Naive thymus-derived CD8-positive, alpha-beta T cell (primary cell): ENCODE results near the gene SH2D3A. TPM values are rescaled to one million over a fixed set of nuclear protein-coding genes. Genes with fewer than 3 reads are reported as not detected.

Experiments
- ATAC-seq, 2 donors: fragments of 150-1000 bp; cut with Tn5 transposase in 1 of 2; sonication (Bioruptor Pico), chemical (Tn5 transposase) in 1 of 2; 1 replicate in 1 of 2; 2 replicates in 1 of 2; pipeline ENCODE4 v1.10.0; 2021; ENCODE audit warnings: mild to moderate bottlenecking in 2 of 2, moderate library complexity in 2 of 2
- POLR2A ChIA-PET: fragments of 350-600 bp; sonication (Branson Sonifier 250); formaldehyde crosslinking; loops from one replicate; lab custom pipeline; 2021; ENCODE audit warnings: antibody characterized with exemption; lab: Charles Lee
- DNase-seq, 10 donors: peaks; one replicate each; pipeline versions ENCODE4 v3.0.0 to v3.0.0-alpha.2; 2020 to 2022
- H3K27ac Mint-ChIP-seq, 10 donors: one replicate each; pipeline ENCODE4 v1.8.0; 2020 to 2022; ENCODE audit warnings: mild to moderate bottlenecking in 10 of 10, mixed read lengths in 10 of 10, moderate library complexity in 4 of 10, inconsistent platforms in 1 of 10
- H3K27me3 Mint-ChIP-seq, 5 donors: one replicate each; pipeline ENCODE4 v1.8.0; 2021 to 2022; ENCODE audit warnings: mixed read lengths in 5 of 5
- H3K36me3 Mint-ChIP-seq, 3 donors: one replicate each; pipeline ENCODE4 v1.8.0; 2020 to 2022; ENCODE audit warnings: mixed read lengths in 3 of 3, mild to moderate bottlenecking in 2 of 3, inconsistent platforms in 1 of 3
- H3K4me1 Mint-ChIP-seq, 4 donors: one replicate each; pipeline ENCODE4 v1.8.0; 2021 to 2022; ENCODE audit warnings: mixed read lengths in 4 of 4
- H3K4me3 Mint-ChIP-seq, 10 donors: one replicate each; pipeline ENCODE4 v1.8.0; 2020 to 2022; ENCODE audit warnings: mild to moderate bottlenecking in 10 of 10, mixed read lengths in 10 of 10, moderate library complexity in 6 of 10, inconsistent platforms in 1 of 10
- H3K9me3 Mint-ChIP-seq, 9 donors: one replicate each; pipeline ENCODE4 v1.8.0; 2020 to 2022; ENCODE audit warnings: mixed read lengths in 9 of 9, mild to moderate bottlenecking in 3 of 9, inconsistent platforms in 1 of 9, moderate library complexity in 1 of 9
- polyA plus RNA-seq, 3 donors: library from polyadenylated mRNA; unstranded; fragments of 300-500 nt; fragmentation: Illumina TruSeq; gene quantifications; one replicate each; pipeline ENCODE4 v1.2.3, GENCODE V29; 2021
- total RNA-seq, 8 experiments: library from RNA in 2 of 8; stranded (reverse) in 2 of 8; gene quantifications; one replicate each; pipeline ENCODE4 v1.2.3 and lab custom pipeline; 2021 to 2026

SH2D3A gene
- total and polyA plus RNA-seq, 5 experiments from 2014 or later, result 23.0 to 47.3 (median 45.8) TPM

DNA sequence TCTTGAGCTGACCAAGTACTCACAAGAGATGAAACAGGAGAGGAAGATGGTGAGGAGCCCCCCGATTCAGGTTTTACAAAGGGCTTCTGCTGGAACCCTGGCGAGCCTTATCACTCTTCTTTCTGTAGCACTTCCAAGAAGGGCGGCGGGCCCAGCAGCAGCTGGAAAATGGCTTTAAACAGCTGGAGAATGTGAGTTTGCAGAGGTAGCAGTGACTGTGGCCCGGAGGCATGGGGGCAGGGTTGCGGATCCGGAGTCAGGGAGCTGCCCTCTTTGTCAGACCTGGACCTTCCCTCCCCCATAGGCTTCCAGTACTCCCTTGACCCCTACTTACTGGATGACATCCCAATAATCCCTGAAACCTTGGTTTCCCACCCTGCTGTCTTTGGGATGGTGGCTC is 24.2 kb downstream of the SH2D3A start:
- Mint-ChIP-seq H3K4me1 (peaks cover 11 to 29% (median 26%) of the 10 kb centered on the region in 4 donors), H3K27me3 (no peaks in the 10 kb centered on the region), H3K36me3 (peaks cover 0 to 22% (median 12%) of the 10 kb centered on the region in 3 donors), H3K27ac (peak overlapping the region in 2 of 10 donors; percentile 11 to 75), H3K4me3 (peak overlapping the region in 1 of 10 donors; percentile 2), H3K9me3 (no peaks in the 10 kb centered on the region)
- ATAC-seq, result no peak
- DNase-seq, result no peak
- POLR2A ChIA-PET, result no interaction called here

DNA sequence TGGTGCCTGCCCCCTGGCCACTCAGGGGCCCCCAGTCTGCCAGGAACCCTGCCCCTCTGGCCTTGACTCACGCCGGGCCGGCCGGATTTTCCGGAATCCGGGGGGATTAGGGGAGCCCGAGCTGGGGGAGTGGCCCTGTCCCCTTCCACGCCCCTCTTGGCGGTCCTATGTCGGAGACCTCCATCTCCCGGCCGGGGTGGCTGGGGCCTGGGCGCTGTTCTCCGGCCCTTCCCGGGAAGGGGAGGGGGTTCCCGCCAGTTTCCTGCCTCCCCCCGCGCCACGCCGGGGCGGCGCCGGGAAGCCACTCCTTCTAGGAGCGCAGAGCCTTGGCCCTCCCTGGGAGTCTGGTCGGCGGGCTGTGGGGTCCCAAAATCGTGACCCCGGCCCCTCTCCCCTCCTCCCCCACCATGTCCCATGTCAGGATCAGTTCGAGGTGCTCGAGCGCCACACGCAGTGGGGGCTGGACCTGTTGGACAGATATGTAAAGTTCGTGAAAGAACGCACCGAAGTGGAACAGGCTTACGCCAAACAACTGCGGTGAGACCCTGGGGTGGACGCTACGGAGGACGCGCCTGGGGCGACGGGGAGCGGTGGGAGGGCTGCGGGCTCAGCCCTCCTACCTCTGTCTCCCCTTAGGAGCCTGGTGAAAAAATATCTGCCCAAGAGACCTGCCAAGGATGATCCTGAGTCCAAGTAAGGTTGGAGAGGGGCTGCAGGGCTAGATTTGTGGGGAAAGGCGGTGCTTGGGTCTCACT is 26.5 kb downstream of the SH2D3A start:
- no peaks in the 10 kb centered on the region for H3K9me3 Mint-ChIP-seq
- H3K27me3 Mint-ChIP-seq, result no peaks in the 10 kb centered on the region
- peak overlapping the region in 6 of 10 donors; percentile 8 to 86 (median 66) for H3K27ac Mint-ChIP-seq
- H3K36me3 Mint-ChIP-seq, result peaks cover 0 to 6% (median 2%) of the 10 kb centered on the region in 3 donors
- ATAC-seq (no peak), DNase-seq (peak in 1 of 10 donors; percentile 23)
- H3K4me3 Mint-ChIP-seq, result peak overlapping the region; percentile 64 to 95 (median 79)
- POLR2A ChIA-PET, result interaction anchor here (0.8 to 5.7 kb wide), 6 partner anchors 10 to 123 kb away, joined by 3 to 81 read pairs (median 4); partner anchors contain the start of genes SH2D3A and VAV1
- H3K4me1 Mint-ChIP-seq, result peaks cover 19 to 48% (median 42%) of the 10 kb centered on the region in 4 donors

DNA sequence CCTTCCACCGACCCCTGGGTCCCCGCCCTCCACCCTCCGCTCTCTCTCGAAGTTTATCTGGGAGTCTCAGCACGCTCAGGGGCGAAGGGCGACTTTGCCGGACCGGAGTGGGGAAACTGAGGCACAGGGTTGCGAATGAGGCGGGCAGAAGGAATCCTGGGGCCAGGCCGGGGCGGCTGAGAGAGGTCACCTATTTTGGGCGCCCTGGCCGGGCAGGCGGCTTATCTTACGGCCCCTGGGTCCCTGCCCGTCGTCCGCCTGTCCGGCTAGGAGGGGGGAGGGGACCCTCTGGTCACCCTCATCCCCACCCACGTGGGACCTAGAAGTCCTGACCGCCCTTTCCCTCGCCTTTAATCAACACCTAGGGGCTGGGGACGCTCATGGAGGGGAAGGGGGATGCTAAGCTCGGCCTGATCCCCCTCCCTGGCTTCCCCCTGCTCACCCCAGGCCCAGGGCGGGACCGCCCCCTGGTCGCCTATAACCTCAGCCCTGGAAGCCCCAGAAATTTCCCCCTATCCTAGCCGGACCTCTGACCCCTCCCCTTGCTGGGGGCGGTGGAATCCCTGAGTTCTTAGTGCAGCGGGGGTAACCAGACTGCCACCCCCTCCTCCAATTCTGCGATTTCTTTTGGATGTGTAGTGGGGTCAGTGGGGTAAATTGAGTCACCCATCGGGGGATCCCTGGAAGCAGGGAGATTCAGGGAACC is 27.2 kb downstream of the SH2D3A start:
- no peaks in the 10 kb centered on the region for H3K36me3 Mint-ChIP-seq
- H3K27ac Mint-ChIP-seq, result peak overlapping the region in 4 of 10 donors; percentile 15 to 53 (median 42)
- peak overlapping the region; percentile 42 to 95 (median 78) for H3K4me3 Mint-ChIP-seq
- no peaks in the 10 kb centered on the region for H3K27me3 Mint-ChIP-seq
- no peaks in the 10 kb centered on the region for H3K9me3 Mint-ChIP-seq
- ATAC-seq, result no peak
- POLR2A ChIA-PET, result interaction anchor here (0.6 to 5.7 kb wide), 5 partner anchors 14 to 123 kb away, joined by 3 to 81 read pairs (median 5); partner anchors contain the start of gene VAV1
- peaks cover 19 to 48% (median 44%) of the 10 kb centered on the region in 4 donors for H3K4me1 Mint-ChIP-seq
- no peak for DNase-seq

DNA sequence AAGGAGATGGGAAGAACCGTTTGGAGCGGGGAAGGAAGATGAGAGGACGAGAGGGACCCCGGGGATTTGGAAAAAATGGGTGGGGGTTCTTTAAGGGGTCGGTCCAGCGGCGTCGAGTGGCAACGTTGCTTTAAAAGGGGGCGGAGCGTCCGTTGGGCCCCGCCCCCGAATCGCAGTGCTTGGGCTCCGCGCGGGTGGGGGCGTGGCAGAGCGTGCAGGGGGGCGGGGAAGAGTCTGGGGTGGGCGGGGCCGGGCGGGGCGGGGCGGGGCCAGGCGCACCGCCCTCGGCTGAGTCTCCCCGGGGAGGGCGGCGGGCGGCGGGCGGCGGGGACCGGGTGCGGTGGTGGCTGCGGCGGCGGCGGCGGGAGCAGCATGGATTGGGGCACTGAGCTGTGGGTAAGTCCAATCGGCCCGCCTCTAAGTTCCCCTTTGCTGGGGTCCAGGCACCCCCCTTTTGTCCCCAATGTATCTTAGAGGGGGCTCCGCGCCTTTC is 27.8 kb downstream of the SH2D3A start, which contains the start of gene TRIP10:
TSS of gene TRIP10 (plus strand) at position 291 of the 493 bp plus-strand sequence. CDS start at position 373, 82 bp downstream.
- Mint-ChIP-seq H3K36me3 (peaks cover 0 to 2% (median 0%) of the 10 kb centered on the region in 3 donors), H3K4me1 (peaks cover 19 to 48% (median 44%) of the 10 kb centered on the region in 4 donors), H3K4me3 (peak within 1 kb of the TSS; percentile 89 to 100 (median 95)), H3K9me3 (no peaks in the 10 kb centered on the region), H3K27me3 (no peaks in the 10 kb centered on the region), H3K27ac (peak within 1 kb of the TSS; percentile 93 to 99 (median 97))
- DNase-seq, result peak; percentile 63 to 91 (median 80)
- ATAC-seq, result peak in 1 of 2 donors; percentile 18
- POLR2A ChIA-PET, result interaction anchor here (0.6 to 5.7 kb wide), 8 partner anchors 15 to 151 kb away, joined by 3 to 81 read pairs (median 10); partner anchors contain the start of gene VAV1

DNA sequence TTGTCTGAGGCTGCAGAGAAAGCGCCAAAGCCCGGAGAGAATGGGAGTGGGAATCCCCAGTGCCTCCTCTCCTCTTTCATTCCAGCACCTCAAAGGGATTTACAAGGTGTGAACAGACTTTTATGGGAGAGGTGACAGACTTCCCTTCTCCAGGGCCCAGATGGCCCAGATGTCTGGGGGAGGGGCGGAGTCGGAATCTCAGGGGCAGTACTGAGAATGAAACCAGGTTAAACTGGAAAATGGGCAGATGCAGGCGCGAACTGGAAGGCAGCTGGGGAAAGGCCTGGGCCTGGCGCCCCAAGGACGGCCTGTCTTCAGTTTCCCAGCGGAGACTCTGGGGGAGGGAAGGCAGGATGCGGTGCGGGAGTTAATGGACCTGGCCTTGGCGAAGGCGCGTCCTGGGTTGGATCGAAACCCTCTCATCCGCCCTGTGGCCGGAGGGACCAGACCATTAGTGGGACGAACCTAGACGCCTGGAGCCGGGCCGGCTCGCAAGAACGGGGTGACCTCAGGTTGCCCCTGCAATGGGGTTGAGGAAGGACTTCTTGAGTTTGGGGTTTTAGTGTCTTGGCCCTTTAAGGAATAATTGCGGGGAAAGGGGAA is 28.3 kb downstream of the SH2D3A start:
- peaks cover 0 to 3% (median 0%) of the 10 kb centered on the region in 3 donors for H3K36me3 Mint-ChIP-seq
- H3K9me3 Mint-ChIP-seq, result no peaks in the 10 kb centered on the region
- H3K4me3 Mint-ChIP-seq, result peak overlapping the region; percentile 89 to 100 (median 95)
- DNase-seq (peak in 2 of 10 donors; percentile 16 to 41), ATAC-seq (no peak)
- H3K27me3 Mint-ChIP-seq, result no peaks in the 10 kb centered on the region
- POLR2A ChIA-PET, result interaction anchor here (0.7 to 5.7 kb wide), 13 partner anchors 9 to 152 kb away, joined by 3 to 81 read pairs (median 7); partner anchors contain the start of genes SH2D3A and VAV1
- peak overlapping the region; percentile 93 to 99 (median 97) for H3K27ac Mint-ChIP-seq
- H3K4me1 Mint-ChIP-seq, result peaks cover 19 to 48% (median 44%) of the 10 kb centered on the region in 4 donors

DNA sequence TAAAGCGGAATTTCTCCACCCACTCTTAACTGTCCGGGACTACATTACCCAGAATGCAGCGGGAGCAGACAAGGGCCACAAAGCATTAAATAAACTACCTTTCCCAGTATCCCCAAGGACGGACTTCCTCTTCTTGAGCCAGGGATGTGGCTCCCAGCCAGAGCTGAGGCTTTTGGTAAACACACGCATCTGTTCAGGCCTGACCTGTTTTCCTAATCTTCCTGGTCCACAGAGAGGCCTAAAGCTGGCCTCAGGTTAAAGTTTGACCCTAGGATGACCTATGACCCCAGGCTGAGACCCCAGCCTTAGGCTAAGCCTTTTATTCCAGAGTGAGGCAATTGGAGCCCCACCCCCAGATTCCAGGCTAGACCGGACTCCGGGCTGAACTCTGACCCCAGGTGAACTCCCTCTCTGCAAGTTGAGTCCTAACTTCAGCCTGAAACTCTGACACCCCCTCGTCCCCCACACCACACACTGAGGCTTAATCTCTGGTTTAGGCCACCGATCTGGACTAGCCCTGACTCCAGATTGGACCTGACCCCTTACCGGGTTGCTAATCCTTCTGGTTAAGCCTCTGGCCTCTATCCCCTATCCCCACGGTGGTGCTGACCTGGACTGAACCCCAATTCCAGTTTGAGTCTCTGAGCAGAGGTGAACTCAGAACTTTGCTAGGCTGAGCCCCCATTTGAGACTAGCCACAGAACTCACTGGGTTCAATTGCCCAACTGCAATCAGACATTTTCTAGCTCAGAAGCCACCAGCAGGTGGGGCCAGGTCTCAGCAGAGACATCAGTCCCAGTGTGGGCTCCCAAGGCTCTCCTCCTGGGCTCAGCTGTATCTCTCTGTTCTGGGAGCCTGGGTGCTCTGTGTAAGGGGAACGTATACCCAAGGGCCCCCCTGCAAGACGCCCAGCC is 29.1 kb downstream of the SH2D3A start:
- peak in 1 of 2 donors; percentile 9 for ATAC-seq
- Mint-ChIP-seq H3K4me3 (peak overlapping the region; percentile 89 to 100 (median 95)), H3K36me3 (peaks cover 0 to 3% (median 0%) of the 10 kb centered on the region in 3 donors), H3K27me3 (no peaks in the 10 kb centered on the region), H3K4me1 (peaks cover 19 to 48% (median 44%) of the 10 kb centered on the region in 4 donors), H3K27ac (peak overlapping the region; percentile 93 to 99 (median 97)), H3K9me3 (no peaks in the 10 kb centered on the region)
- POLR2A ChIA-PET, result interaction anchor here (0.5 to 5.7 kb wide), 24 partner anchors 9 to 452 kb away, joined by 3 to 81 read pairs (median 5); partner anchors contain the start of genes CLPP, DENND1C, SH2D3A and VAV1
- DNase-seq, result peak; percentile 51 to 87 (median 68)

DNA sequence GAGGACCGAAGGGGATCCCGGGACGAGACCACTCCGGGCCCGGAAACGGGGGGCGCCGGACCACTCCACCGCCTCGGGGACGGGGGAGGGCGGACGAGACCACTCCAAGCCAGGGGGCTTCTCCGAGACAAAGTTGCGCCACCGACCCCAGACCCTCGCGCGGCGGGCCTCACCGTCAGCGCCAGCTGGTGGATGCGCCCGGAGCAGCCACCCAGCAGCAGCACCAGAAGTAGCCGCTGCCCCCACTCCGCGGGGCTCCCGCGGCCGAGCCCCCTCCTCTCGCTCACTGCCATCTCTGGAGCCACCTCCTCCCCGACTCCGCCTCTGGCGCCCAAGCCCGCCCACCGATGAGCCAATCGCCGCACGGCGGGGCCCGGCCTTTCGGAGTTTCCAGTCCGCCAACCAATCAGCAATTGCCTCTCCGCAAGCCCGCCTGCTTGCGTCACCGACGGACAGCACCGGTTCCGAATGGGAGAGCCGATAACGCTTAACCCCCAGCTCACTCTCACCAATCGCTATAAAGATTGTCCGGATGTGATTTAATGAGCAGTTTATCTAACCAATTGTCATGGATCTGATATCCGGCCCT is 29.9 kb downstream of the SH2D3A start, which contains the start of gene GPR108:
TSS of gene GPR108 (minus strand) at position 297 of the 589 bp plus-strand sequence. CDS start at position 293, 4 bp downstream.
- H3K9me3 Mint-ChIP-seq, result no peaks in the 10 kb centered on the region

DNA sequence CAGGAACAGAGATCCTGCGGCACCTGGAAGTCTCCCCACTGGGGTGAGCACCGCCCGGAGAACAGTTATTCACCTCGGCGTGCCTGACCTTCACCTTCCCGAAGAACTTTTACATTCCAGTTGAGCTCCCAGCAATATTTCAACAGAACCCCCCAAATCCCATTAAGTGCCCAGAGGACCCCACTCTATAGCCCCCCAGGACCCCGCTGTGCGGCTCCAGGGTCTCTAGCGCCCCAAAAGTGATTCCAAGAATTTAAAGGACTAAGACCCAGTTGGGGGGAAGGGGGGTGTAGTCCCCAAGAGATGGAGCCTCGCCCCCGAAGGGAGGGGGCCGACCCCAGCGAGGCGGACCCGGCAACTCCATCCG is 30.3 kb downstream of the SH2D3A start:
- peak overlapping the region; percentile 93 to 99 (median 97) for H3K27ac Mint-ChIP-seq
- H3K9me3 Mint-ChIP-seq, result no peaks in the 10 kb centered on the region
- DNase-seq (no peak), ATAC-seq (peak in 1 of 2 donors; percentile 0)
- peaks cover 19 to 48% (median 44%) of the 10 kb centered on the region in 4 donors for H3K4me1 Mint-ChIP-seq
- POLR2A ChIA-PET, result interaction anchor here (0.6 to 5.7 kb wide), 10 partner anchors 11 to 947 kb away, joined by 3 to 81 read pairs (median 6); partner anchors contain the start of gene VAV1
- peaks cover 0 to 12% (median 4%) of the 10 kb centered on the region in 3 donors for H3K36me3 Mint-ChIP-seq
- H3K27me3 Mint-ChIP-seq, result no peaks in the 10 kb centered on the region
- peak overlapping the region; percentile 89 to 100 (median 96) for H3K4me3 Mint-ChIP-seq

More for the DNA sequence above, 29.9 kb downstream of the SH2D3A start, which contains the start of gene GPR108:
- peak within 1 kb of the TSS; percentile 93 to 99 (median 97) for H3K27ac Mint-ChIP-seq
- peak within 1 kb of the TSS; percentile 89 to 100 (median 96) for H3K4me3 Mint-ChIP-seq
- peaks cover 19 to 48% (median 44%) of the 10 kb centered on the region in 4 donors for H3K4me1 Mint-ChIP-seq
- DNase-seq, result peak; percentile 97 to 100 (median 99)
- peak; percentile 82 to 84 for ATAC-seq
- H3K27me3 Mint-ChIP-seq, result no peaks in the 10 kb centered on the region
- POLR2A ChIA-PET, result interaction anchor here (0.5 to 5.7 kb wide), 21 partner anchors 10 to 947 kb away, joined by 3 to 81 read pairs (median 5); partner anchors contain the start of genes DENND1C, SH2D3A and VAV1
- H3K36me3 Mint-ChIP-seq, result peaks cover 0 to 8% (median 4%) of the 10 kb centered on the region in 3 donors

DNA sequence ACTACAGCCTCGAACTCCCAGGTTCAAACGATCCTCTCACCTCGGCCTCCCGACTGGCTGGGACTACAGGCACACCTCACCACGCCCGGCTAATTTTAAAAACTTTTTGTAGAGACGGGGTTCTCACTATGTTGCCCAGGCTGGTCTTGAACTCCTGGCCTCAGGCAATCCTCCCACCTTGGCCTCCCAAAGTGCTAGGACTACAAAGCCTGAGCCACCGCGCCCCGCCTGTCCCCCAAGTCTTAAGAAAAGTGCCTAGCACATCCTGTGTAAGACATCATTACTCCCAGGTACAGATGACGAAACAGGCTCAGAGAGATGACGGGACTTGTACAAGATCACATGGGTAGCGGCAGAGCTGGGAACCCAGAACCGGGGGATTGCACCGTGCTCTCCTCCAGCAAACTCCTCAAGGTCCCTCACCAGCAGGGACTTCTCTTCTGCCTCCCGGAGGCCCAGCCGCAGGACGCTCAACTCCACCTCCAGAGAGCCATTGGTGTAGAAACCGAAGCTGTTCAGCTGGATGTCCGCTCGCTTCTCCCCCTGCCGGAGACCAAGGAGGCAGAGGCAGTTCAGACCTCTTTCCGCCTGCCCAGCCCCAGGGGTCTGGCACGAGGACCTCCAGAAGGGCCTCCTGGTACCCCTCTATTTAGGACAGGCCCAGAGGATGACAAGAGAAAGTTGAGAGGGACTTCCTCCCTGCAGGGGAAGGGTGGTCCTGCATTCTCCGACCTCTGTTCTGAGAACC is 30.9 kb downstream of the SH2D3A start:
- H3K4me3 Mint-ChIP-seq, result peak overlapping the region; percentile 89 to 100 (median 96)
- H3K27ac Mint-ChIP-seq, result peak overlapping the region; percentile 93 to 99 (median 97)
- peaks cover 0 to 12% (median 4%) of the 10 kb centered on the region in 3 donors for H3K36me3 Mint-ChIP-seq
- POLR2A ChIA-PET, result interaction anchor here (0.6 to 5.7 kb wide), 5 partner anchors 36 to 219 kb away, joined by 3 to 81 read pairs (median 3); partner anchors contain the start of gene VAV1
- H3K9me3 Mint-ChIP-seq, result no peaks in the 10 kb centered on the region
- DNase-seq (peak; percentile 32 to 80 (median 62)), ATAC-seq (peak; percentile 4 to 23)
- H3K27me3 Mint-ChIP-seq, result no peaks in the 10 kb centered on the region
- H3K4me1 Mint-ChIP-seq, result peaks cover 19 to 48% (median 40%) of the 10 kb centered on the region in 4 donors
